Left renal pelvis (tissue), 4 donors: ENCODE data around the gene PRKACG. TPM values are rescaled to one million over a fixed set of nuclear protein-coding genes. Genes with fewer than 3 reads are reported as not detected.
A peak's percentile ranks its signal among the peaks of the same experiment; 100 is the strongest.

Source experiments
- DNase-seq, 4 donors: peaks; one replicate each; pipeline ENCODE4 v3.0.0-alpha.2; 2013; ENCODE audit warnings: low read depth in 4 of 4, low spot score in 3 of 4
- polyA plus RNA-seq, 4 donors: library from polyadenylated mRNA; unstranded; fragments of 120-200 nt; gene quantifications; one replicate each; pipeline ENCODE4 v1.2.1, GENCODE V29; 2013; ENCODE audit not compliant: insufficient read length in 4 of 4

Gene PRKACG
- polyA plus RNA-seq, 4 donors, result not detected

GRCh38 chr9:68983522-68984424 is 30.1 kb downstream of the PRKACG start:
- no peak for DNase-seq

- no peak for DNase-seq
Observed at GRCh38 chr9:68983008-68983411, 30.9 kb downstream of the PRKACG start.

- peak in 2 of 4 donors; percentile 34 to 67 for DNase-seq
Observed at GRCh38 chr9:68981789-68982188, 32.1 kb downstream of the PRKACG start.

GRCh38 chr9:68980341-68980914 is 33.5 kb downstream of the PRKACG start:
- no peak for DNase-seq

GRCh38 chr9:68979538-68980314 is 34.2 kb downstream of the PRKACG start:
- no peak for DNase-seq

- DNase-seq, result no peak
Observed at GRCh38 chr9:68978501-68978900, 35.4 kb downstream of the PRKACG start.

GRCh38 chr9:68978066-68978465 is 35.8 kb downstream of the PRKACG start:
- no peak for DNase-seq

GRCh38 chr9:68975365-68976043 is 38.4 kb downstream of the PRKACG start:
- no peak for DNase-seq

GRCh38 chr9:68974901-68975300 is 39.0 kb downstream of the PRKACG start:
- no peak for DNase-seq

GRCh38 chr9:68974431-68974830 is 39.5 kb downstream of the PRKACG start:
- DNase-seq, result no peak

- no peak for DNase-seq
Observed at GRCh38 chr9:68973619-68974018, 40.3 kb downstream of the PRKACG start.

GRCh38 chr9:68970151-68970550 is 43.8 kb downstream of the PRKACG start:
- no peak for DNase-seq

- DNase-seq, result no peak
Observed at GRCh38 chr9:68969538-68969937, 44.4 kb downstream of the PRKACG start.

- no peak for DNase-seq
Observed at GRCh38 chr9:68967800-68968199, 46.1 kb downstream of the PRKACG start.

GRCh38 chr9:68966496-68966944 is 47.4 kb downstream of the PRKACG start:
- no peak for DNase-seq

- DNase-seq, result no peak
Observed at GRCh38 chr9:68964765-68965164, 49.1 kb downstream of the PRKACG start.

GRCh38 chr9:68964102-68964541 is 49.8 kb downstream of the PRKACG start:
- DNase-seq, result no peak

- DNase-seq, result no peak
Observed at GRCh38 chr9:68963416-68963815, 50.5 kb downstream of the PRKACG start.
